ENCODE results near the gene P3R3URF. TPM values are rescaled to one million over a fixed set of nuclear protein-coding genes. Genes with fewer than 3 reads are reported as not detected.

Gene P3R3URF
- total RNA-seq, 4 donors from 2014 or later: not detected

GRCh38 chr1:46197560-46197963, 21.3 kb upstream of the P3R3URF start:
- no peaks in the 10 kb centered on the region for H3K9me3 ChIP-seq
- TF ChIP-seq CTCF (IDR thresholded peaks at IDR 0.05) (no peak), EP300 (IDR thresholded peaks at IDR 0.05) (no peak), POLR2A (IDR thresholded peaks at IDR 0.05; ENCODE audit: low read depth) (no peak), POLR2AphosphoS5 (IDR thresholded peaks at IDR 0.05) (no peak)
- peak overlapping the region; percentile 69 to 94 (median 82) for H3K4me3 ChIP-seq
- intact Hi-C loops (cut with DNase I): no loop called here
- 35% methylated on average over 5 of the region's 9 CpGs for WGBS
- peaks cover 28 to 46% (median 31%) of the 10 kb centered on the region in 4 donors for H3K4me1 ChIP-seq
- no peak for DNase-seq (ENCODE audit: extremely low spot score)
- peaks cover 10 to 43% (median 20%) of the 10 kb centered on the region in 4 donors for H3K36me3 ChIP-seq
- no peaks in the 10 kb centered on the region for H3K27me3 ChIP-seq
- H3K27ac ChIP-seq (replicated peaks in 1 of 4): peak overlapping the region; percentile 79 to 84 (median 80)

GRCh38 chr1:46196609-46197008, 20.3 kb upstream of the P3R3URF start:
- no peak for DNase-seq (ENCODE audit: extremely low spot score)
- TF ChIP-seq EP300 (IDR thresholded peaks at IDR 0.05) (no peak), CTCF (IDR thresholded peaks at IDR 0.05) (no peak)
- 71% methylated on average over 1 of the region's 9 CpGs for WGBS
- Histone ChIP-seq H3K27ac (replicated peaks in 1 of 4) (no peak overlapping the region), H3K27me3 (no peaks in the 10 kb centered on the region), H3K4me3 (no peak overlapping the region), H3K9me3 (no peaks in the 10 kb centered on the region), H3K4me1 (peaks cover 24 to 40% (median 27%) of the 10 kb centered on the region in 4 donors), H3K36me3 (peaks cover 17 to 52% (median 30%) of the 10 kb centered on the region in 4 donors)
- intact Hi-C loops (cut with DNase I): no loop called here

DNA sequence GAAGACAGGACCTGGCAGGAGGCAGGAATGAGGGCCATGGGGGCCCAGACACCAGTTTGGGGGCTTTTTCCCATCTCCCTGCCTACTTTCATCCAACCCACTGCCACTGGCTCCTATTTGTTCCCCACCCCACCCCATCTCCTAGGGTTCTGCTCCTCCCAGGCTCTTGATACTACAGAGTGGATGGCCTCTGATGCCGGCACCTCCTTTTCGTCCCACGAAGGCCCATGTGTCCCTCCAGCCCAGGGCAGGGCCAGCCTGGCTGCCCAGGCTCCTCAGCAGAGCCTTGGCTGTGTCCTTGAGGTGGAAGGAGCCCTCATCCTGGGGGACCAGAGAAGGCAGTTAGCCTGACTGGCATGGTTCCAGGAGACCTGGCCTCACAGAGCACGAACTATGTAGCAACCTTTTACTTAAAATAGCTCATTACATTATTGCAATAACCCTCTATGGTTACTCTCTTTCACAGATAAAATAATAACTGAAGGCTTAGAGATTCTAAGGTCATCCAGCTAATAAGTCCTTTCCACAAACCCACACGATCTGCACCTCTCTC, 18.4 kb upstream of the P3R3URF start:
- H3K27ac ChIP-seq (replicated peaks in 1 of 4): no peak overlapping the region
- H3K27me3 ChIP-seq: no peaks in the 10 kb centered on the region
- no peak for DNase-seq (ENCODE audit: extremely low spot score)
- no peak for TF ChIP-seq POLR2A (IDR thresholded peaks at IDR 0.05; ENCODE audit: low read depth)
- TF ChIP-seq CTCF (IDR thresholded peaks at IDR 0.05): no peak
- intact Hi-C loops (cut with DNase I): no loop called here
- no peak overlapping the region for H3K4me3 ChIP-seq
- 68% methylated on average over 5 of the region's 5 CpGs for WGBS
- H3K4me1 ChIP-seq: peaks cover 24 to 40% (median 27%) of the 10 kb centered on the region in 4 donors
- H3K9me3 ChIP-seq: no peaks in the 10 kb centered on the region
- H3K36me3 ChIP-seq: peaks cover 24 to 71% (median 46%) of the 10 kb centered on the region in 4 donors

DNA sequence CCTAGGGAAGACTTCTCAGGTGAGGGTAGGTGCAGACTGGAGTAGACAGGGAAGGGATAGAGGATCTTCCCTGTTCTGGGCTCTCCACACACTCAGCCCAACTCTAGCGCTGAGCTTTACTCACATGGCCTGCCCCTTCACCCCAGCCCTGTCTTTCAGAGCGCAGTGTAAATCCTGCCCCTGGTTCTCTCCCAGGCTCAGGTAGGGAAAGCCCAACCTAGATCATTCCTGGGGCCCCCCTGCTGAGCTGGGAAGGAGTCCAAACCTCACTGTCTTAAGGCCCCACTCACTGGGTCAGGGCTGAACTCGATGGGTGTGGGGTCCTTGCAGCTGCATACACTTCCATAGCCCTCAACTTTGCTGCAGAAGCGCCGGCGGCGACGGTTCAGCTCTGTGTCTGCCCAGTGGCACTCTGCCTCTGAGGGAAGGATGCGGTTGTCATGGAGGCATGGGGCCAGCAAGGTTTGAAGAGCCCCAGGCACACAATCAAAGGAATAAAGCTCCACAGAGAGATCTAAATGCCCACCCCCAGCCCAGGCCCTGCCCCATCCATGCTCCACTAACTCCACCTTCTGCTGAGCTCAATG, 17.8 kb upstream of the P3R3URF start:
- H3K36me3 ChIP-seq: peaks cover 24 to 77% (median 52%) of the 10 kb centered on the region in 4 donors
- no peak overlapping the region for H3K27ac ChIP-seq (replicated peaks in 1 of 4)
- H3K4me1 ChIP-seq: peaks cover 21 to 38% (median 24%) of the 10 kb centered on the region in 4 donors
- DNase-seq (ENCODE audit: extremely low spot score): no peak
- no peak overlapping the region for H3K4me3 ChIP-seq
- intact Hi-C loops (cut with DNase I): no loop called here
- WGBS: 87% methylated on average over 2 of the region's 9 CpGs
- no peaks in the 10 kb centered on the region for H3K27me3 ChIP-seq
- TF ChIP-seq EP300 (IDR thresholded peaks at IDR 0.05) (no peak), POLR2AphosphoS5 (IDR thresholded peaks at IDR 0.05) (no peak), CTCF (IDR thresholded peaks at IDR 0.05) (no peak), POLR2A (IDR thresholded peaks at IDR 0.05; ENCODE audit: low read depth) (no peak)
- H3K9me3 ChIP-seq: no peaks in the 10 kb centered on the region

DNA sequence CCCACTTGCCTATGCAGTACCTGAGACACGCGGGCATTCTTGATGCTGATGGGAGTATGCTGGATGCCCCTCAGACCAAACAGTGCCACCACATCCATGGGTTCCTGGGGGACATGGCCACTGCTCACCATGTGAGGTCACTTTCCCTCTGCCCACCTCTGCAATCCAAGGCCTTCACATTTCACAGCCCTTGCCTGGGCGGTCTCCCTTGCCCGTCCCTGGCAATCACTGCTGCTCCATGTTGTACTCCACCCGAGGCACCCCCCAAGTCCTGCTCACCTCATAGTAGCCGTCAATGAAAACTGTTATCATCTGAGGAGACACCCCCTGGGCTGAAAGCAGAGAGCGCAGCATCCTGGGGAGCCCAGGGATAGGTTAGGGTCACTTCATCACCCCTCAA, 17.0 kb upstream of the P3R3URF start:
- WGBS: 89% methylated on average over 6 of the region's 7 CpGs
- TF ChIP-seq POLR2AphosphoS5 (IDR thresholded peaks at IDR 0.05): no peak
- no peak for TF ChIP-seq POLR2A (IDR thresholded peaks at IDR 0.05; ENCODE audit: low read depth)
- no peak for TF ChIP-seq CTCF (IDR thresholded peaks at IDR 0.05)
- no peak for TF ChIP-seq EP300 (IDR thresholded peaks at IDR 0.05)
- intact Hi-C loops (cut with DNase I): no loop called here
- Histone ChIP-seq H3K4me1 (peaks cover 17 to 32% (median 23%) of the 10 kb centered on the region in 4 donors), H3K27me3 (no peaks in the 10 kb centered on the region), H3K4me3 (no peak overlapping the region), H3K27ac (replicated peaks in 1 of 4) (no peak overlapping the region), H3K36me3 (peaks cover 24 to 85% (median 57%) of the 10 kb centered on the region in 4 donors), H3K9me3 (no peaks in the 10 kb centered on the region)
- no peak for DNase-seq (ENCODE audit: extremely low spot score)

Measured in esophagus muscularis mucosa (tissue), 4 donors.